Left renal cortex interstitium (tissue), 4 donors: ENCODE data around the gene MYO18B. TPM values are rescaled to one million over a fixed set of nuclear protein-coding genes. Genes with fewer than 3 reads are reported as not detected.

Experiments
- DNase-seq, 4 donors: peaks; one replicate each; pipeline ENCODE4 v3.0.0-alpha.2; 2013; ENCODE audit warnings: low read depth in 4 of 4, low spot score in 2 of 4, missing footprints in 1 of 4
- polyA plus RNA-seq, 4 donors: library from polyadenylated mRNA; unstranded; fragments of 120-200 nt; gene quantifications; one replicate each; pipeline ENCODE4 v1.2.1, GENCODE V29; 2013; ENCODE audit not compliant: insufficient read length in 4 of 4

Gene MYO18B
- polyA plus RNA-seq, 4 donors, result 0.03 to 0.25 (median 0.08) TPM

DNA sequence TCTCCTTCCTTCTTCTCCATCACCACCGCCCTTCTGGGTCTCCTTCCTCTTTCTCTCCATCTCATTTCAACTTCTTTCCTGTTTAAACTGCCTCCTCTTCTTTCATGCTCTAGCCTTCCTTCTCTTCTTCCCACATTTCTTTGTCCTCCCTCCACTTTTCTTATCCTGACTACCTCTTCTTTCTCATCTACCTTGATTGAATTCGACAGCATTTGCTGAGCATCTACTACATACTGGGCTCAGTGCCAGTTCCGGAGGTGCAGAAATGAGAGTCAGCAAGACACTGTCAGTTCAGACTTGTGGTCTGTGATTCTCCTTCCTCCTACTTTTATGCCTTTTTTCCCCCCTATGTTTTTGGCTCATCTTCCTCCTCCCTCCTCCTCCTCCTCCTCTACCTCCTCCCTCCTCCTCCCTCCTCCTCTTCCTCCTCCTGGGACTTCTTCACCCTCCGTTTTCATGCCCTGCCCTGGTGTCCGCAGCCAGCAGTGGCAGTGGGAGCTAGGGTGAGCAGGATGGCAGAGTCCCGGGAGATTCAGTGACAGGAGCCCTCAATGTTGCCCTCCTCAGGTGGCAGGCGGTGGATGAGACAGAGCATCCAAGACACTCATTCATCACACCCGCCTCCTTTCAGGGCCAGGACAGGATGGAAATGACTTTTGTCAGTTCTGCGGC, 281.3 kb downstream of the MYO18B start:
- no peak for DNase-seq

DNA sequence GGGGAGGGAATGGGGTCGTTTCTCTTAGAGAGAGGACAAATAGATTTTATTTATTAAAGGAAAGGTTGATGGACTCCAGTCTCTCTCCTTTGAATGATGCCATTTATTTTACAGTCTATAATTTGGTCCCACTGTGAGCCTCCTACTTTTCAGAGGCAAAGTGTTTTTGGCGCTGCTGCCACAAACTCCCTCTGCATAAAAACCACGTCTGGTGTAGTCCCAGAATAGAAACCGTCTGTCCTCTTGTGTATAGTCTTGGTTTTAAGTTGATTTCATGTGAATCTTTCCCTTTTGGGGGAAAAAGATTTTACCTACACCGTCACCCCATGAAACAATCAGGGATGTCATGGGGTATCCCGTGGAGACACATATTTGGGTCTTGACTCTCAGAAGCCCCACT, 283.6 kb downstream of the MYO18B start:
- DNase-seq, result no peak

- no peak for DNase-seq
Observed at GRCh38 chr22:26027341-26027740, 285.4 kb downstream of the MYO18B start.

DNA sequence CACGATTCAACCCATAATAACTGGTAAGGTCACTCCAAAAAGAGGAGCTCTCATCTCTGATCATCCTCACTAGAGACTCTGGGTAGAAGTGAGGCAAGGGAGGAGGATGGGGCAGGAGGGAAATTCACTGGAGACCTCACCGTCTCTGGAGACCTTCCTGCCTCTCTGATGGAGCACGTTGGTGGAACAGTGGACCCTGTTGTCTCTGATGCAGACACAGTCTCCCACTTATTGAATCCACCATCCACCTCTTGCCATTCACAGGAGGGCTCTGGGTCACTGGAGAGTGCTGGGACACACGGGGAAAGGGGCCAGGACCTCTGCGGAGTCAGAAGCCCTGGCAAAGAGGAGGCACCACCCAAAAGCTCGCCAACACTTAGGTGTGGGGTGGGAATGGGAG, 289.7 kb downstream of the MYO18B start:
- no peak for DNase-seq

DNA sequence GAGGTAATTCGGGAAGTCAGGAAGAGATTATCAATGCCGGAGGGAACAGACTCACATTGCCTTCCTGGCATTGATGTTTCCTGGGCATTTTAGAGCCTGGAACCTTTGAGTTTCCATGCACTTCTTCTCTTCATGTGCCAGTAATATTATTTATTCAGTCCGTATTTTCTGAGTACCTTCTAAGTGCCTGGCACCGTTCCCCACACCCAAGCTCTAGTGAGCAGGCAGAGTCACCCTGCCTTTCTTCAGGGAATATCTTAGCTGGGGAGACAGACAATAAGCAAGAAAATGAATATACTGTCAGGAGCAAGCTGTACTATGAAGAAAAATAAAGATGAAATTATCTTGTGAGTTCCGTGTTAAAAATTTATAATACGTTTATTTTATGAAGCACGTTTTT, 291.1 kb downstream of the MYO18B start:
- DNase-seq, result no peak

DNA sequence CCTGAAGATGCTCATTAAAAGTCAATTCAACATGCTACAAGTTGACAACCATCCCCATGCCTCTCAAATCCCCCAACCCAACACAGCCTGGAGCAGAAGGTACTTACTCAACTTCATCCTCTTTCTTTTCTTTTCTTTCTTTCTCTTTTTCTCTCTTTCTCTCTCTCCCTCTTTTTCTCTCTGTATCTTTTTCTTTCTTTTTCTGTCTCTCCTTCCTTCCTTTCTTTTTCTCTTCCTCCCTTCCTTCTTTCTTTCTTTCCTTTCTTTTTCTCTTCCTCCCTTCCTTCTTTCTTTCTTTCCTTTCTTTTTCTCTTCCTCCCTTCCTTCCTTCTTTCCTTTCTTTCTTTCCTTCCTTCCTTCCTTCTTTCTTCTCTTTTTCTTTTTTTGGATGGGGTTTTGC, 291.6 kb downstream of the MYO18B start:
- no peak for DNase-seq

DNA sequence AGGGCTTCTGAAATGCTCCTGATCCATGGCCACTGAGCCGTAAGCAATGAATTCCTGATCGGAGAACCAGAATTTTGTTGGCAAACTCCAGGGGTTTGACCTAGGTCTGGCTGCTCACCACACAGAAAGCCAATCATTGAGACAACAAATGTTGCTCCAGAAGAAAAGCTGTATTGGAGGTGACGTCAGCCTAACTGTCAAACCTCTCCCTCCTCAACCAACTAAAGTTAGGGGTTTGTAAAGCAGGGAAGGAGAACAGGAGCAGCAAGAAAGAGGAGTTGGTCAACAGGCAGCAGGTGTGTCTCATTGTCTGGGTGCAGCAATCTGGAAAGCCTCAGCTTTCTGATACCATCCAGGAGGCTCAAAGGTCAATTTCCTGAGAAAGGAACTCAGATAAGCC, 293.5 kb downstream of the MYO18B start:
- DNase-seq, result no peak

DNA sequence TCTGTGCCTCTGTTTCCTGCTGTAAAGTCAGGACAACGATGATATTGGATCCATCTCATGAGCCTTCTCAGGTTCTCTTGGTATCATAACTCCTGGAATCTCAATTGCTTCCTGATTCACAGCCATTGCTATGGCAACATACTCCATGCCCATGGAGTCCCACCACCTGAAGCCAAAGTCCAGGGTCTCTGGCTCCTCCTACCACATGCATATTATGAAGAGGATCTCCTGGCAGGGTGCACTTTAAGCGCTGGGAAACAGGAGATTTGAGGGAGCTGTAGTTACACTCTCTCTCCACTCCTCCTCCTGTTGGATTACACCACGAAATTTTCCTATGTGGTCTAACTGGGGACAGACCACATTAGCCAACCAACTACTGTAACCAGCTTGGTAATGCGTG, 296.4 kb downstream of the MYO18B start:
- DNase-seq, result no peak

DNA sequence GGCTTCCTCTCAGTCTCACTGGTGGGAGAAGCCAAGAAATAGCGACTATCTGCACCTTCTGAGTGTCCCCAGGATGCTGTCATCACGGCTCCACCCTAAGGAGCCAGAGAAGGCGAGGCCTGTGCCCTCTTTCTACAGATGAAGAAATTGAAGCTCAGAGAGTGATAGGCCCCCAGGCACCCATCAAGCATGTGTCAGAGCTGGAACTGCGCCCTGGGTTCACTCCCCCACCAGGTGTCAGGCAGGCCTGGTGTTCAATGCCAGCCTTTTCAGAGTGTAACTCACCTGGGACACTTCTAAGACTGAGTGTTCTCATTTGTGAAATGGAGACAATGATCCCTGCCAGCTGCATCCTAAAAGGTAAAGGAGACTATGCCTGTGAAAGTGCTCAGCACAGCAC, 299.9 kb downstream of the MYO18B start:
- no peak for DNase-seq

- no peak for DNase-seq
Observed at GRCh38 chr22:26043031-26043430, 301.0 kb downstream of the MYO18B start.

GRCh38 chr22:26045051-26045450, 303.1 kb downstream of the MYO18B start:
- DNase-seq, result no peak

- no peak for DNase-seq
Observed at GRCh38 chr22:26045860-26046259, 303.9 kb downstream of the MYO18B start.

DNA sequence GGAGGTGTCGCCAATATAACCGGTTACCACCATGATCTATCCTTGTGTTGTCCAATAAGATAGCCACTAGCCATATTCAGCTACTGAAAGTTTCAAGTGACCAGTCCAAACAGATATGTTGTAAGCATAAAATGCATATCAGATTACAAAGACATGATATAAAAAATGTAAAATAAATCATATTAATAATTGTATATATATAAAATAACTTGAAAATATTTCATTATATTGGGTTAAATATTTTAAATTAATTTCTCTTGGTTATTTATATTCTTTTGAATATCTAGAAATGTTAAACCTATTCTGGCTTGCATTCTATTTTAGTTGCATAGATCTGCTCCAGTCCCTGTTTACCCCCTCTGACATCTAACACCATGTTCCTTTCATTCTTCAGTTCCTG, 305.5 kb downstream of the MYO18B start:
- no peak for DNase-seq

- DNase-seq, result no peak
Observed at GRCh38 chr22:26047920-26048319, 305.9 kb downstream of the MYO18B start.

DNA sequence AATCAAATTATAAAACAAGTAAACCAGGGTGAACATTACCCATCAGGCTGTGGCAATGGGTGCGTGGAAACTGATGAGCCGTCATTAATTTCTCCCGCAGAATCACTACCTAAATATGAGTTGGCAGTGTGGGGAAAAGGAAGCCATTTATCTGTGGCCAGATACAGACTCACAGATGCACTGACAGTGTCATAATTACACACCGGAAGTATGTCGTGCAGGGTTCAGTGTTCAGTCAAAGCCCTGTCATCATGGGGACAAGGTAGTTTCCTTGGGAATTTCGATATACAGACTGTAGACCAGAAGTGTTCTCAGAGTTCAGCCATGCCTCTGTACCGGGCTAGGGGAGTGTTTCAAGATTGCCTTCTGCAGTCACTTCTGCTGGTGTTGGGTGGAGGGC, 308.1 kb downstream of the MYO18B start:
- no peak for DNase-seq

DNA sequence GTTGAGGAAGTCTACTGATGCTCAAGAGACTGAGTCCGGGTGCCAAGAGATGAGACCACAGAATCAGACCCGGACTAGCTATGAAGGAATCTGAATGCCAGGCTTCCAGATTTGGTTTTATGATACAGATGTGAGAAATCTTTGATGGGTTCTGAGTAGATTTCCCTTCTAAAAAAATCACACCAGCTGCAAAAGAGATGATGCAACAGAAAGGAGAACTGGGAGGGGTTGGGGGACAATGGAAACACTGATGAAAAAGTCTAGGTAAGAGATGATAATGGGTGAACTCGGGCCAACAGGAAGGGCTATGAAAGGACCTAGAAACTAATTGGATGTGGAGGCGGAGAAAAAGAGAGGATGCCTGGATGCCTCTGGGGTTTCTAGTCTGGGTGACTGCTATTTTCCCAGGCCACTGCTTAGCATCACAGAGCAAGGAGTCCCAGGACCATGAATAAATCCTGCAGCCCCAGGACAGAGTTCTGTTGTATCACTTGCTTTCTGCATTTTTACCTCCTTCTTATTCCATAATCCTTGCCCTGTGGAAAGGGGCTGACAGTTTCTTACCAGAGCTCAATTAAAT, 311.8 kb downstream of the MYO18B start:
- no peak for DNase-seq

DNA sequence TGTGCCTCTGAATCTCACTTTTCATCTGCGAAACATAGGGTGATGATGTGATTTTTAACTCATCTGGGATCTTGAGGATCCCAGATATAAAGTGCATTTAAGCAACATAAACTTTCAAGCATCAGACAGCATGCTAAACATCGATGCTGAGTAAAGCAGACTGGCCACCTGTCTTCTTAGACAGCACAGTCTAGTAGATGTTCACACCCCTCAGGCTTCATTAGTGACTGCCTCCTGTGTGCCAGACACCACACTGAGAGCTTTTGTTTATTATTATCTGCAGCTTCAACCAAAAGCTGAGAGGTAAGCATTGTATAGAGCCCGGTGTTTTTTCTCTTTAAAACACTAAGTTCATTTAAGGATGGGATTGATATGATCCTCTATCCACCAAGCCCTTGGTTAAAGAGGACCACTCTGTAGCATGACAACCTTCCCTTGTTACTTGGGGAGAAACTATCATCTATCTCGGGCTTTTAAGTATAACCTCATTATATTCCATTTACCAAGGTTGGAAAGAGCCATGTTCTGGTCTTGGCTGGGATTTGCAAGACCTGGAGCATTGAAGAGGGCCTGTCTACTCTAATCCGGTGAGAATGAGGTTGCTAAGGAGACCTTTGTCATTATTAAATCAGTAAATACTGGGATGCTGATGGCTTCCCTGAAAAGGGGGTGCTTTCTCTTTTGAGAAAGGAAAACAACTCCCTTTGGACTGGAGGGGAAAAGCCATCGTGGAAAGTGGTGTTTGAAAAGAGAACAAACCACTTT, 313.0 kb downstream of the MYO18B start:
- DNase-seq, result no peak

- DNase-seq, result no peak
Observed at GRCh38 chr22:26055693-26056092, 313.7 kb downstream of the MYO18B start.

- no peak for DNase-seq
Observed at GRCh38 chr22:26056455-26057200, 314.6 kb downstream of the MYO18B start.

DNA sequence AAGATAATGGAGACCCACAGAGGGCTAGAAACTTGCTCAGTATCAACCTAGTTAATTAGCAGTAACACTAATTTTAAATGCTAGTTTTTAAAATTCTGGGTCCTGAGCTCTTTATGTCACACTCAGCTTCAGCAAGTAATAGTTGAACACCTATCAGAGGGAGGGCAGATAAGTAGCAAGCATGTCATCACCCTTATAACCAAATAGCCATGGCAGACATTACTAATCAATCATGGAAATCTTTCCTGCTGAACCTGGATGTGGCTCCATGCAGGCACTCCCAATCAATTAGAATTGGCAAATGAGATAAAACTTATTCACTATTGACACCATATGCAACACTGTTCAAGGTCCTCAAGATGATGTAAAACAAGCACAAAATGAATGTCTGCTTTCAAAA, 315.7 kb downstream of the MYO18B start:
- no peak for DNase-seq

- DNase-seq, result no peak
Observed at GRCh38 chr22:26064048-26064447, 322.1 kb downstream of the MYO18B start.
